Measurements from ENCODE around the gene TMEM169.
A peak's percentile ranks its signal among the peaks of the same experiment; 100 is the strongest.
"Not testable (repeated sequence)": the region's sequence is repeated elsewhere in the genome, so short reads cannot be mapped to it uniquely, and the experiment has no call there.

The TMEM169 gene

GRCh38 chr2:216130346-216130971 is 48.7 kb downstream of the TMEM169 start:
- H3K27ac ChIP-seq = no peak overlapping the region
- no peak for TF ChIP-seq CTCF (IDR thresholded peaks at IDR 0.05)
- no peak for TF ChIP-seq ZFX (IDR thresholded peaks at IDR 0.05; ENCODE audit: borderline replicate concordance)

- no peak for TF ChIP-seq ZFX (IDR thresholded peaks at IDR 0.05; ENCODE audit: borderline replicate concordance)
- TF ChIP-seq CTCF (IDR thresholded peaks at IDR 0.05) = no peak
- no peak overlapping the region for H3K27ac ChIP-seq
Measured at GRCh38 chr2:216131175-216131926, 49.6 kb downstream of the TMEM169 start.

- peak overlapping the region; percentile 12; the same call in 1 of the 2 replicates for H3K27ac ChIP-seq
- TF ChIP-seq CTCF (IDR thresholded peaks at IDR 0.05) (no peak), ZFX (IDR thresholded peaks at IDR 0.05; ENCODE audit: borderline replicate concordance) (no peak)
Measured at GRCh38 chr2:216132585-216132984, 50.9 kb downstream of the TMEM169 start.

GRCh38 chr2:216133397-216133796 is 51.7 kb downstream of the TMEM169 start:
- H3K27ac ChIP-seq = no peak overlapping the region
- TF ChIP-seq CTCF (IDR thresholded peaks at IDR 0.05) = no peak
- no peak for TF ChIP-seq ZFX (IDR thresholded peaks at IDR 0.05; ENCODE audit: borderline replicate concordance)

GRCh38 chr2:216134958-216135541 is 53.3 kb downstream of the TMEM169 start:
- no peak overlapping the region for H3K27ac ChIP-seq
- TF ChIP-seq ZFX (IDR thresholded peaks at IDR 0.05; ENCODE audit: borderline replicate concordance) (no peak), CTCF (IDR thresholded peaks at IDR 0.05) (no peak)

GRCh38 chr2:216139884-216140283 is 58.2 kb downstream of the TMEM169 start:
- TF ChIP-seq ZFX (IDR thresholded peaks at IDR 0.05; ENCODE audit: borderline replicate concordance) (no peak), CTCF (IDR thresholded peaks at IDR 0.05) (peak; percentile 60)
- H3K27ac ChIP-seq = no peak overlapping the region

GRCh38 chr2:216141516-216141915 is 59.8 kb downstream of the TMEM169 start:
- H3K27ac ChIP-seq = not testable (repeated sequence)
